Spinal cord (tissue), 10 donors: ENCODE results near the gene RABGAP1. TPM values are rescaled to one million over a fixed set of nuclear protein-coding genes. Genes with fewer than 3 reads are reported as not detected.
A peak's percentile ranks its signal among the peaks of the same experiment; 100 is the strongest.

Experiments used
- DNase-seq, 6 donors: peaks; one replicate each; pipeline versions ENCODE4 v3.0.0 to v3.0.0-alpha.2; 2013 to 2015; ENCODE audit warnings: low spot score in 6 of 6, low read depth in 4 of 6
- H3K27ac ChIP-seq: one replicate; pipeline ENCODE4 v1.5.1; 2013; ENCODE audit warnings: low read depth, low read length, control low read depth
- H3K27me3 ChIP-seq: one replicate; pipeline ENCODE4 v1.6.1; 2013; ENCODE audit warnings: low read length; ENCODE audit not compliant: control insufficient read depth, insufficient read depth
- H3K36me3 ChIP-seq: one replicate; pipeline ENCODE4 v1.6.1; 2013; ENCODE audit warnings: low read length; ENCODE audit not compliant: control insufficient read depth, insufficient read depth
- H3K4me1 ChIP-seq: one replicate; pipeline ENCODE4 v1.6.1; 2013; ENCODE audit warnings: low read length; ENCODE audit not compliant: control insufficient read depth, insufficient read depth
- H3K4me3 ChIP-seq: one replicate; pipeline ENCODE4 v1.5.1; 2013; ENCODE audit warnings: low read depth, low read length, control low read depth
- H3K9me3 ChIP-seq: one replicate; pipeline ENCODE4 v1.6.1; 2013; ENCODE audit warnings: low read length; ENCODE audit not compliant: control insufficient read depth, insufficient read depth
- WGBS: methylation state at CpG from one replicate; pipeline ENCODE4 v1.1.5; 2013; ENCODE audit warnings: missing lambda C conversion rate; ENCODE audit not compliant: insufficient coverage; 5-methylcytosine and 5-hydroxymethylcytosine counted together
- polyA plus RNA-seq, 2 donors: library from polyadenylated mRNA; unstranded; fragments of 120-200 nt; gene quantifications; one replicate each; pipeline ENCODE4 v1.2.1, GENCODE V29; 2013; ENCODE audit not compliant: insufficient read length in 2 of 2
- total RNA-seq, 2 donors: library from RNA; depleted of rRNA in 1 of 2; stranded (reverse); fragments of 120-200 nt in 1 of 2; fragments of >200 nt in 1 of 2; gene quantifications; one replicate each; pipeline versions ENCODE4 v1.2.3 to v1.2.4, GENCODE V29; 2013 to 2014
- donor health status: healthy.

The RABGAP1 gene
- total and polyA plus RNA-seq, 4 donors: 60.2 to 104 (median 68.1) TPM

DNA sequence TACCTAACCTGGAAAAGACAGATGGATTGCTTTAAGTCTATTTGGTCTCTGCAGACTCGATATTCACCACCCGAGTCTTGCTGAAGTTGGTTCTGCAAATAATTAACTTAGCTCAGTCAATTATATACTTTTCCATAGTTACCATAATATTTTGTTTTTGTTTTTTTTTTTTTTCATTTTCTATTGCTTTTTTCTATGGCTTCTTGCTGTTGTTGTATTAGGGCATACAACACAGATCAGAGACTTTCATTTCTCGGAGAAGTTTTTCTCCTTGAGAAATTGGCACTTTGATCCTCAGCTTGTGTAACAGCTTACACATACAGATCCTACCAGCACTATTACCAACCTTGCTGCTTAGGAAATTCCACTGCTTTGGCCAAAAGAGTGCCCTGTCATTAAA, 180.6 kb downstream of the RABGAP1 start:
- Histone ChIP-seq H3K36me3 (no peaks in the 10 kb centered on the region), H3K4me3 (no peak overlapping the region), H3K9me3 (no peaks in the 10 kb centered on the region), H3K27ac (no peak overlapping the region), H3K4me1 (peaks cover 6% of the 10 kb centered on the region), H3K27me3 (no peaks in the 10 kb centered on the region)
- 100% methylated on average over 1 of the region's 3 CpGs for WGBS
- DNase-seq: no peak

DNA sequence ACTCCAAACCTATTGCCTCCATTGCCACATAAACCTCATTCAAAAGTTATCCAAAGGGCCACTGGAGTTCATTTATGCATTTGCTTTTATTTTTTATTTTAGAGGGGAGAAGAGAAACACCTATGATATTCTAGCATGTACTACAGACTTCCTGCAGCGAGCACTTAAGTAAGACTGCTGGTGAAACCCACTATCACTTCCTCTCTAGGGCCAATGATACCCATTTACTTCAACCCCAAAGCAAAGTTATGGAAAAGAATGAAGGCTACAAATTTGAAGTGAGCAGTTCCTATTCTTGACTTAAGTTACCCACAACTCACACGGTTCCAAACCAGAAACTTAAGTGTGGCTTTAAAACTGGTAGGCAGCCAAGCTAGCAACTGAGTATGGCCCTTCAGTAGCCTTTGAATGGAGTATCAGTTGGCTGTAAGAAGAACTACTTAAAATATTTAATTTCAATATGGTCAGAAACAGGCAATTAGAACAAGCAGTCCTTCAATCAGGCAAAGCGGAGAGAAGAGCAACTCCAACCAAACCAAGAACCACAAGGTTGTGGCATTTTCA, 186.8 kb downstream of the RABGAP1 start:
- H3K27ac ChIP-seq: no peak overlapping the region
- no CpG with 5 or more reads among the region's 3 CpGs for WGBS
- H3K4me1 ChIP-seq: no peaks in the 10 kb centered on the region
- H3K9me3 ChIP-seq: no peaks in the 10 kb centered on the region
- no peaks in the 10 kb centered on the region for H3K27me3 ChIP-seq
- H3K36me3 ChIP-seq: peaks cover 11% of the 10 kb centered on the region
- no peak overlapping the region for H3K4me3 ChIP-seq
- DNase-seq: no peak

DNA sequence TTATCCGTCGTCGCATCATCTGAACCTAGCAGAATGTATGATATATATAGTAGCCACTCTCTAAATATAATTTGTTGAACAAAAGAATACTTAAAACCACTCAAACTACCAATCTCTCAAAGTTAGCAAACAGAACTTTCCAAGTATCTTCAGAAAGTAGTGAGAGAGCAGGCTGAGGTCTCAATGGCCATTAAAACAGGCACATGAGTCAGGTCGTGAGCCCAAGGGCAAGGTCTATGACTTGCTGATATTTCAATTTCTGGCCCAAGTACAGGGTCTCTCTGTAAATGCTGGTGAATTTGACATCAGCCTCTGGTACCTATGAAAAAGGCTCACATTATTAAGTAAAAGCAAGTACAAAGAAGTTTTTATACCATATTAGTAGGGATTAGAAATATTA, 187.8 kb downstream of the RABGAP1 start:
- Histone ChIP-seq H3K4me1 (no peaks in the 10 kb centered on the region), H3K36me3 (peaks cover 13% of the 10 kb centered on the region), H3K9me3 (no peaks in the 10 kb centered on the region), H3K27me3 (no peaks in the 10 kb centered on the region), H3K4me3 (no peak overlapping the region), H3K27ac (no peak overlapping the region)
- 100% methylated on average over 1 of the region's 4 CpGs for WGBS
- DNase-seq: no peak

DNA sequence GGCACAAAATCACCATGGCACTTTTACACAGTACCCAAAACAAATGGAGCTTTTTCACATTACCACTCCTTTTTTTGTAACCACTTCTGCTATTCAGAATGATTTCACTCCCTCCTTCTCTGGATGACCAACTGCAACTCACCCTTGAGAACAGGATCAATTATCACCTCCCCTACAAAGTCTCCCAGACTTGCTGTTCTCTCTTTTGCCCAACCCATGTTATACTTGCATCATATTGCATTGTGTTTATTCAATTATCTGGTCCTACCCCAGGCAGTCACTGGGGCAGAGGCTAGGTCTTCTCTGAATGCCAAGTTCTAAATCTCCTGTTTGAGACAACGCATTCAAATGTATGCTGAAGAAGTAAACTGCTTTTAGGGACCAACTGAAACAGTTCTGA, 188.6 kb downstream of the RABGAP1 start:
- Histone ChIP-seq H3K4me3 (no peak overlapping the region), H3K4me1 (no peaks in the 10 kb centered on the region), H3K27me3 (no peaks in the 10 kb centered on the region), H3K36me3 (peaks cover 13% of the 10 kb centered on the region), H3K9me3 (no peaks in the 10 kb centered on the region), H3K27ac (no peak overlapping the region)
- DNase-seq: no peak
- no CpG with 5 or more reads among the region's 1 CpG for WGBS

DNA sequence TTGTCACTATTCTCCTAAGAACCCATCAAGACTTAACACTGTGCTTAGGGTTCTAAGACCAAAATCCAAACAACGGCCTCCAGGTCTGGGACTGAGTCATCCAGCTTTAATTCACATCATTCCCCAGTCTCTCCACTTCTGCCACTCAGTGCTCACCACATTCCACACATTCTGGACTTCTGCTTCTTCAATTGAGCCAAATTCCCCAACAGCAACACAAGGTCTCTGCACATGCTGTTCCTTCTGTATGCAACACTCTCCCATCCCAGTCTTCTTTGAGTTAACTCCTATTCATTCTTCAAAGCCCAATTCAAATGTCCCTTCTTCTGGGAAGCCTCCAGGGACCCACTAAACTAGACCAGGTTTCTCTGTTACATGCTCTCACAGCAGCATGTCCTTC, 190.4 kb downstream of the RABGAP1 start:
- no peaks in the 10 kb centered on the region for H3K27me3 ChIP-seq
- H3K27ac ChIP-seq: no peak overlapping the region
- no peaks in the 10 kb centered on the region for H3K9me3 ChIP-seq
- no peak for DNase-seq
- 100% methylated on average over 1 of the region's 1 CpG for WGBS
- no peaks in the 10 kb centered on the region for H3K4me1 ChIP-seq
- peaks cover 13% of the 10 kb centered on the region for H3K36me3 ChIP-seq
- no peak overlapping the region for H3K4me3 ChIP-seq

DNA sequence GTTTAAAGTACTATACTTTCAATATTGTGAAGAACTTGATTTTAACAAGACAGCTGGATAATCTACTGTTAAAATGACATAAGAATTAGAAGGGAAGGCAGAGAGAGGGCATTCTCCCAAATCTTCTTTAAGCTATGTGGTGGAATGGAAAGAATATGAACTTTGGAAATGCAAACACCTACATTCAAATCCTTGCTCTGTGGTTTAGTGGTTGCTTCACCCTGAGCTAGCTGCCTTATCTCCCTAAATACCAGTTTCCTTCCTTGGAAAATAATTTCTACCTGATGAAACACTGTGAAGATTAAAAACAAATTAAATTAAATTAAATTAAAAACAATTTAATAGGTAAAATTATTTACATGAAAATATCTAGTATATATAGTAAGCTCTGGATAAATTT, 191.2 kb downstream of the RABGAP1 start:
- H3K36me3 ChIP-seq: peaks cover 13% of the 10 kb centered on the region
- no peak for DNase-seq
- no peaks in the 10 kb centered on the region for H3K9me3 ChIP-seq
- H3K27ac ChIP-seq: no peak overlapping the region
- H3K4me1 ChIP-seq: no peaks in the 10 kb centered on the region
- no peaks in the 10 kb centered on the region for H3K27me3 ChIP-seq
- no peak overlapping the region for H3K4me3 ChIP-seq

DNA sequence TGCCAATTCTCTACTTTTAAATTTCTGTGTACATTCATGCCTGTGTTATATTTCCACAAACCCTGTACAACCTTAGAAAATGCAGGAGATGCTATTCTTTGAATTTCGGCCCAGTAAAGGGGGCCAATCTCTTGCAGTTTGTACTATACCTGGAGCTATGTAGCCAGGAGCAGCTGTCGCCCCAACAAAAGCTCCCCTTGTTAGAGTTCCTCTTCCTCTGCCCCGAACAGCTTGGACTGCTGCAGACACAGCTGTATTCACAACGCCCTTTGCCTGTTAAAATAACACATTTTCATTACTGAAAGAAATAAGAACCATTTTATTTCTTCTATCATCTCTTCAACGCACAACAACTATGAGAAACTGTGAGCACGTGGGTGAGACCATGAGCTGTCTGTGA, 191.9 kb downstream of the RABGAP1 start:
- Histone ChIP-seq H3K4me3 (no peak overlapping the region), H3K36me3 (peaks cover 13% of the 10 kb centered on the region), H3K27me3 (no peaks in the 10 kb centered on the region), H3K4me1 (no peaks in the 10 kb centered on the region), H3K27ac (no peak overlapping the region), H3K9me3 (no peaks in the 10 kb centered on the region)
- DNase-seq: no peak
- WGBS: 66% methylated on average over 4 of the region's 6 CpGs

DNA sequence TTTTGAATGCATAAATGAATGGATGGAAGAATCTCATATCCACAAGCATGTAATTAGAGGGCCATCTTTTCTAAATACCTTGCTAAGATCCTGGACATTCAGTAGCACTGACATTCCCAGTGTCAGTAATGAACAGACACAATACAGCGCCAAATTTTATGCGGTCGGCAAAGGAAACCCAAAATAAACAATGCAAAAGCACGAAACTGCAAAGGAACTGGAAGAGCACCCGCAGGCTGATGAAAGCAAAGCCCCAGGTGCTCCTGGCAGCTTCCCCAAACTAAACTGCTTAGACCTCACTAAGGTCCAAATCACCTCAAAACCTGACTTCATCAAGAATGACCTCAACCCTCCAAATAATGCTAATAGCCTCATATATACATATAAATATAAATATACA, 194.6 kb downstream of the RABGAP1 start:
- Histone ChIP-seq H3K27ac (no peak overlapping the region), H3K4me3 (no peak overlapping the region), H3K36me3 (peaks cover 9% of the 10 kb centered on the region), H3K27me3 (no peaks in the 10 kb centered on the region), H3K9me3 (no peaks in the 10 kb centered on the region), H3K4me1 (no peaks in the 10 kb centered on the region)
- 82% methylated on average over 5 of the region's 5 CpGs for WGBS
- no peak for DNase-seq

DNA sequence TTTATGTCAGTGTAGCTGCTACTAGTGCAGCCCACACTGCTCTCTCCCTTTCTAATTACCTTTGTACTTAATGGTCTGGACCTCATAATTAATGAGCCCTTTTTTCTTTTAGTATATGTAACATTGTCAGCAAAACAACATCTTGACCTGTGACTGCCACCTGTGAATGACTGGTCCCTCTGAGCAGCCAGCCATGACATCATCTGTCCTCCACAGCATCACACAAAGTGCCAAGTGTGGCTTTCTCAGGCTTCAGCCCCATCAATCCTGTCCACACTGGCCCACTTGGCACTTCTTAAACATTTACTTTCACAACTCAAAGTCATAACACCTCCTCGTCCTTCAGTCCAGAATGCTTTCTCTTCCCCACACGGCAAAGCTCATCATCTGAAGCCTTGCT, 197.3 kb downstream of the RABGAP1 start:
- no peaks in the 10 kb centered on the region for H3K27me3 ChIP-seq
- no peaks in the 10 kb centered on the region for H3K36me3 ChIP-seq
- WGBS: no CpG with 5 or more reads among the region's 2 CpGs
- no peak overlapping the region for H3K4me3 ChIP-seq
- DNase-seq: peak in 2 of 6 donors; percentile 11 to 22
- H3K9me3 ChIP-seq: no peaks in the 10 kb centered on the region
- H3K27ac ChIP-seq: no peak overlapping the region
- H3K4me1 ChIP-seq: no peaks in the 10 kb centered on the region

DNA sequence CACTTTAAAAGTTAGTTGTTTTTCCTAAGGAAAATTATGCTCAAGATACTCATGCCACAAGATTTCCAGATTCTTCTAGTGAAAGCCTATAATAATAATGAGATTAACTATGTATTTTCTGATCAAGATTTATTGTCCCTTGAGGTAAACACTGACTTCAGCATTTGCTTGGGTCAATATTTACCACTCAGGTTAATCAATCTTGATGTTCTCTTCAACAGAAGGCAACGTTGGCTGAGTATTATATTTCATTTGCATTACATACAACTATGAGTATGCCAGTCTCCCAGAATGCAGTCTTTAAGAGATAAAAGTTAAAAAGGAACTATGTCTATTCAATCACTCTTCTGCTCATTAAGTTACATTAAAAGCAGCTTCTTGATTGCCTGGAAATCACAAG, 208.2 kb downstream of the RABGAP1 start:
- peaks cover 1% of the 10 kb centered on the region for H3K9me3 ChIP-seq
- H3K27me3 ChIP-seq: no peaks in the 10 kb centered on the region
- H3K36me3 ChIP-seq: no peaks in the 10 kb centered on the region
- DNase-seq: no peak
- H3K27ac ChIP-seq: no peak overlapping the region
- no peak overlapping the region for H3K4me3 ChIP-seq
- H3K4me1 ChIP-seq: no peaks in the 10 kb centered on the region
- WGBS: no CpG with 5 or more reads among the region's 1 CpG
